ENCODE results near the gene RPL18A. TPM values are rescaled to one million over a fixed set of nuclear protein-coding genes. Genes with fewer than 3 reads are reported as not detected.
A peak's percentile ranks its signal among the peaks of the same experiment; 100 is the strongest.

RPL18A gene
- 1,000 to 10,000 TPM in 3 of 4 donors, 100 to 1,000 TPM in 1; 649 to 2,637 (median 1,942) TPM for total RNA-seq

DNA sequence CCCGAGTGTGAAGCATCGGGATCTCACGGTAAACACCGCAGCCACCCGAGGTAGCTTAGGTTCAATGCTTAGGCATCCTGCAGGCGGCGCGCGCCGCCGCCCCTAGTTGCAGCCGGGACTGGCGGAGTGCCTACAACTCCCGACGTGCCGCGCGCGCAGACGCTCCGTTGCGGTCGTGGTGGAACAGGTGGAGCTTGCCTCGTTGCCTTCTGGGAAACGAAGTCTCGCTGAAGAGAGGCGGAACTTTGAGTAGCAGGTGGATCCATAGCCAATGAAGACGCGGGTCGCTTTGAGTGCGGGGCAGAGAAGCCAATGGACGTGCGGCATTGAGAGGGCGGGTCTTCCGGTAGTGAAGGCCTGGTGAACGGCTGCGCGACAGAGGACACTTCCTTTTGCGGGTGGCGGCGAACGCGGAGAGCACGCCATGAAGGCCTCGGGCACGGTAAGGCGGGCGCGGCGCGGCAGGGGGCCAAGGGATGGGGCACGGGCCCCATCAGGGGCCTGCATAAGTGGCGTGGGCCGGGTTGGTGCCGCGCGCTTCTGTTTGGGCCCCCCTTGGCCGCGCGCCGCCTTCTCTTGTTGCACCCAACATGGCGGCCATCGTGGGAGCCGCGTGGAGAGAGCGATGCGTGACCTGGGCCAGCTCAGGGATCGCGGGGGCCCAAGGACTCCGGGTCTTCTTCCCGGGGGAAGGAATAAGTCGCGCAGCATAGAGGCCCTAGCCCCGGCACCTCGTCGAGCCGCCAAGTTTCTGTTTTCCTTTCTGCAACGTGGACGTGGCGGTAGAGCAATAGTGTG is at the start of gene RPL18A:
RPL18A (plus strand) TSS at position 378 of the 798 bp plus-strand sequence; CDS start at position 425, 47 bp downstream.
- TF ChIP-seq, protein P1, sequence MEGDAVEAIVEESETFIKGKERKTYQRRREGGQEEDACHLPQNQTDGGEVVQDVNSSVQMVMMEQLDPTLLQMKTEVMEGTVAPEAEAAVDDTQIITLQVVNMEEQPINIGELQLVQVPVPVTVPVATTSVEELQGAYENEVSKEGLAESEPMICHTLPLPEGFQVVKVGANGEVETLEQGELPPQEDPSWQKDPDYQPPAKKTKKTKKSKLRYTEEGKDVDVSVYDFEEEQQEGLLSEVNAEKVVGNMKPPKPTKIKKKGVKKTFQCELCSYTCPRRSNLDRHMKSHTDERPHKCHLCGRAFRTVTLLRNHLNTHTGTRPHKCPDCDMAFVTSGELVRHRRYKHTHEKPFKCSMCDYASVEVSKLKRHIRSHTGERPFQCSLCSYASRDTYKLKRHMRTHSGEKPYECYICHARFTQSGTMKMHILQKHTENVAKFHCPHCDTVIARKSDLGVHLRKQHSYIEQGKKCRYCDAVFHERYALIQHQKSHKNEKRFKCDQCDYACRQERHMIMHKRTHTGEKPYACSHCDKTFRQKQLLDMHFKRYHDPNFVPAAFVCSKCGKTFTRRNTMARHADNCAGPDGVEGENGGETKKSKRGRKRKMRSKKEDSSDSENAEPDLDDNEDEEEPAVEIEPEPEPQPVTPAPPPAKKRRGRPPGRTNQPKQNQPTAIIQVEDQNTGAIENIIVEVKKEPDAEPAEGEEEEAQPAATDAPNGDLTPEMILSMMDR (IDR thresholded peaks at IDR 0.05): peak; percentile 85 to 93 (median 88)
- TF ChIP-seq POLR2A (IDR thresholded peaks at IDR 0.05): peak; percentile 94 to 98

GRCh38 chr19:17811103-17811502 is 48.6 kb upstream of the RPL18A start:
- Histone ChIP-seq H3K4me1 (no peaks in the 10 kb centered on the region), H3K4me3 (no peak overlapping the region), H3K27me3 (no peaks in the 10 kb centered on the region), H3K27ac (no peak overlapping the region), H3K36me3 (no peaks in the 10 kb centered on the region), H3K9me3 (no peaks in the 10 kb centered on the region)
- no peak for DNase-seq
- TF ChIP-seq POLR2A (IDR thresholded peaks at IDR 0.05): no peak
- TF ChIP-seq, protein P1 (IDR thresholded peaks at IDR 0.05): no peak
- intact Hi-C loops (cut with DNase I; ENCODE audit: low total_unique reads): no loop called here

More for the DNA sequence above, at the start of gene RPL18A:
- intact Hi-C loops (cut with DNase I; ENCODE audit: low total_unique reads): loop anchor here (10.0 kb wide), 1 partner anchor 135 kb away; no protein-coding TSS in a partner anchor
- no peaks in the 10 kb centered on the region for H3K27me3 ChIP-seq
- peak within 1 kb of the TSS; percentile 78 to 92 for H3K4me3 ChIP-seq
- DNase-seq: peak; percentile 99
- no peaks in the 10 kb centered on the region for H3K9me3 ChIP-seq
- peaks cover 0 to 4% of the 10 kb centered on the region in 2 donors for H3K4me1 ChIP-seq
- no peaks in the 10 kb centered on the region for H3K36me3 ChIP-seq
- H3K27ac ChIP-seq: peak within 1 kb of the TSS; percentile 87 to 88

GRCh38 chr19:17811681-17812080 is 48.0 kb upstream of the RPL18A start:
- intact Hi-C loops (cut with DNase I; ENCODE audit: low total_unique reads): no loop called here
- Histone ChIP-seq H3K4me1 (no peaks in the 10 kb centered on the region), H3K4me3 (no peak overlapping the region), H3K9me3 (no peaks in the 10 kb centered on the region), H3K27me3 (no peaks in the 10 kb centered on the region), H3K36me3 (no peaks in the 10 kb centered on the region), H3K27ac (no peak overlapping the region)
- DNase-seq: no peak
- no peak for TF ChIP-seq POLR2A (IDR thresholded peaks at IDR 0.05)
- TF ChIP-seq, protein P1 (IDR thresholded peaks at IDR 0.05): no peak

DNA sequence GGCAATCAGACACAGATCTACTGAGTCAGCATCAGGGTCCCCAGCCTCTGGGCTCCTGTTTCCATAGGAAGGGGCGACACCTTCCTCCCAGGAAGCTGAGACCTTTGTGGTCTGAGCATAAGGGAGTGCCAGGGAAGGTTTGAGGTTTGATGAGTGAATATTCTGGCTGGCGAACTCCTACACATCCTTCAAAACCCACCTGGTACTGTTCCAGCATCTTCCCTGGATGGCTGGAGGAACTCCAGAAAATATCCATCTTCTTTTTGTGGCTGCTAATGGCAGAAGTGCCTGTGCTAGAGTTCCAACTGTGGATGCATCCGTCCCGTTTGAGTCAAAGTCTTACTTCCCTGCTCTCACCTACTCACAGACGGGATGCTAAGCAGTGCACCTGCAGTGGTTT is 47.6 kb upstream of the RPL18A start:
- TF ChIP-seq, protein P1 (IDR thresholded peaks at IDR 0.05): no peak
- TF ChIP-seq POLR2A (IDR thresholded peaks at IDR 0.05): no peak
- Histone ChIP-seq H3K27me3 (no peaks in the 10 kb centered on the region), H3K27ac (no peak overlapping the region), H3K4me1 (no peaks in the 10 kb centered on the region), H3K9me3 (no peaks in the 10 kb centered on the region), H3K4me3 (no peak overlapping the region), H3K36me3 (no peaks in the 10 kb centered on the region)
- intact Hi-C loops (cut with DNase I; ENCODE audit: low total_unique reads): no loop called here
- no peak for DNase-seq

DNA sequence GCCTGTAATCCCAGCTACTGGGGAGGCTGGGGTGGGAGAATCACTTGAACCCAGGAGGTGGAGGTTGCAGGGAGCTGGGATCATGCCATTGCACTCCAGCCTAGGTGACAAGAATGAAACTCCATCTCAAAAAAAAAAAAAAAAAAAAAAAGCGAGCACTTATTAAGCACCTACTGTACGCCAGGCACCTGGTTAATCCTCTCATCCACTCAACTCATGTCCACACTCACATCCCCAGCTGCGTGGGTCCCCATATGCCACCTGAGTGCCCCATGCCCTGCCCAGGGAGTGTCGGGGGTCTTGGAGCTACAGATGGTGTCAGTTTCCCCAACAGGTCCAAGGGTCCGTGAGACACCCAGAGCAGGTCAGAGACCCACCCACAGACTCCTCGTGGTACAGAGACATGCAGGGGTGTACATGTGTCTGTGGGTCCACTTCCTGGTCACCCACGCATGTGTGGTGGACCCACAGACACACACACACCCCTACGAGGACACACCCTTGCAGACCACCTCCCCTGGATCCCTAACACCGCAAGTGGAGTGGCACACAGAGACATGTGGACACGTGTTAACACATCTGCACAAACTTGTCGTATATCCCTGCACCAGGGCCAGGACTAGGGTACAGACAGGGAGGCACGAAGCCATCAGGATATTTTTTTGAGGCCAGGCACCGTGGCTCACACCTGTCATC is 41.9 kb upstream of the RPL18A start:
- TF ChIP-seq, protein P1 (IDR thresholded peaks at IDR 0.05): no peak
- TF ChIP-seq POLR2A (IDR thresholded peaks at IDR 0.05): no peak
- intact Hi-C loops (cut with DNase I; ENCODE audit: low total_unique reads): no loop called here
- no peaks in the 10 kb centered on the region for H3K36me3 ChIP-seq
- no peak overlapping the region for H3K27ac ChIP-seq
- no peaks in the 10 kb centered on the region for H3K9me3 ChIP-seq
- H3K4me3 ChIP-seq: no peak overlapping the region
- H3K4me1 ChIP-seq: no peaks in the 10 kb centered on the region
- DNase-seq: no peak
- no peaks in the 10 kb centered on the region for H3K27me3 ChIP-seq
